GM19467 (cell line): ENCODE data around the gene NCOA1.

Experiments
- ATAC-seq: cut with Tn5 transposase; IDR thresholded peaks from one replicate; pipeline ENCODE4 v1.9.1; 2021; ENCODE audit warnings: mild to moderate bottlenecking, moderate library complexity; ENCODE audit not compliant: unreplicated experiment

Gene NCOA1

DNA sequence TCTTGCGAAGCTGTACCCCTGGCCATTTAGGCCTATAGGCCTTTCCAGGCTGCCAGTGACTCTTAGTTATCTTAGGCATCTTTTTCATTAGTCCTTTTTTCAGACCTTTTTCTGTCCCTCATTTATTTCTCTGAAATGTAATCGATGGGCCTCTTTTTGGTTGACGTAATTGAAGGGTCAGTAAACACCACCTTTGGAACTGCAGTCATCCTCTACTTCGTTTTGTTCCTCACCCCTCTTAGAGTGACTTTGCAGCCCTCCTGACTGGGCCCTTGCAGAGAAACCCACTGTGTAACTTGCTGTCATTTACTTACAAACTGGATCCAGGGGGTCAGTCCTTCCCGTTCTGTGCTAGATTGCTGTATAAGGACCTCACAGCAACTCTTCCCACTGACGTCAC is 325.4 kb downstream of the NCOA1 start:
- ATAC-seq: no peak

DNA sequence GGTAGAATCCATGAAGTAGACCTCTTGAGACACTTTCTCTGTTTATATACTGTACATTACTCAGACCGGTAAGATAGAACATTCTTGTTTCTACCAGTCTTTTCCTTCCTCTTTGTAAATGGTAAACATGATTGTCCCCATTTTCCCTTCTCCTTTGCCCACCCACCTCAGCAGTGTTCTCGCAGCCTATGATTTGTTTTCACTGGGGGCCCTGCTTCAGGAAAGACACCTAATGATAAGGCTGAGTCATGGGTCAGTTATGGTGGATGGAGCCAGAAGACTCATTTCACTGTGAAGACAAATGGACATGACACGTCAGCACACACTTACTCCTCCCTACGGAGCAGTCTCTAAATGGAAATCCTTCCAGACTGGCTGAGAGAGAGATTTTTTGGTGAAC is 325.8 kb downstream of the NCOA1 start:
- no peak for ATAC-seq

DNA sequence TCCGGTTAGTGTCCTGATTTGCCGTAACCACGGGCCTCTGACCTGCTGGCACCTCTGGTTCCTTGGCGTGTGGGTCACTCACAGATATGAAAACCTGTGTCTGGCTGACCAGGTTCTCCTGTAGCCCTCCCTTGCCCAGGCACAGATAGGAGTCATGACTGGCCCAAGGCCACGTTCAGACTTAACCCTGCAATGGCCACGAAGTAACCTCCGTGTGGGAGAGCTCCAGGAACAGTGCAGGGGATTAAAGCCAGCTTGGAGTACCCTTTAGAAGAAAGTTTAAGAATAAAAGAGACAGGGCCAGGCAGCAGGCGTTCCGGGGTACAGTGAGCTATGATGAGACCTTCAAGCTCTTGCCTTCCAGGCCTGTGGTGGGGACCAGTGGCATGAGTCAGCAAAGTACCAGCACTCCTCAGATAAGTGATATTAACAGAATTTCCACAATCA is 327.7 kb downstream of the NCOA1 start:
- ATAC-seq: no peak

DNA sequence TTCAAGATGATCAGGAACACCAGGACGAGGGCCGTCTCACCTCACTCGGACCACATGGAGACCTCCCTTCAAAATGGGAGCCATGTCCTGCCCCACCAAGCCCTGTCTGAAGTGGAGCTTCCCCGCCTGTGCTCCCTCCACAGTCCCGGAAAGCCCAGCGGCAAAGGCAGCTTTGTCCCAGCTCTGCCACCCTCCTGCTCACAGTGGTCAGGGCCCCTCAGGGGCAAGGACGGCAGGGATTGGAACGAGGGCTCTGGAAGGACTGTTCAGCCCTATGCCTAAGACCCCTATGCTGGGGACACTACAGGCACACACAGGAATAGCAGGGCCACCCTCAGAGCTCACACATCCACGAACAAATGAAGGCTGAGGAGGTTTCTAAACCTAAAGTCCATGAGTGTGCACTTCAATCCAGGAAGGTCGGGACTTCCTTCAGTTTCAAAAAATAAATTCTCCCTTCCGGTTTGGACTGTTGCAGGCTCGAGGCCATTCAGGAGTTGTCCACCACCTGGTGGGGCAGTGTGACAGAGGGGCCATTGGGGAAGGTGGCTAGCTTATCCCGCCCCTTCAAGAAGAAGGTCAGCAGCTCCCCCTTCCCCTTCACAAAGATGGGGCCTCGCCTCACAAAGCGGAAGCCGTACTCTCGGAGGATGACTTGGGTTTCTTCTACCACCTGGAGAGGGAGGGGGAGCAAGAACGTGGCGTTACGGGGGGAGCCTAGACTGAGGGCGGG is 328.6 kb downstream of the NCOA1 start:
- no peak for ATAC-seq

GRCh38 chr2:24820175-24820513 is 329.1 kb downstream of the NCOA1 start:
- no peak for ATAC-seq
